A549 (cell line): Measurements from ENCODE around the gene FILIP1L. TPM values are rescaled to one million over a fixed set of nuclear protein-coding genes. Genes with fewer than 3 reads are reported as not detected.

Experiments
- ATAC-seq, 2 experiments: fragments of 200-7000 bp in 1 of 2; fragments of >200 bp in 1 of 2; cut with Nextera tagmentation in 1 of 2; cut with Tn5 transposase in 1 of 2; 3 replicates each; pipeline versions ENCODE4 v1.8.0 to v1.9.1; 2018 to 2020; ENCODE audit warnings: mild to moderate bottlenecking in 1 of 2, moderate library complexity in 1 of 2
- CTCF ChIA-PET: fragments of 300-600 bp; sonication (Branson Sonifier 250); formaldehyde crosslinking; extraction: SDS; loops from one replicate; lab custom pipeline; 2021; ENCODE audit warnings: antibody characterized with exemption, inconsistent platforms; lab: Yijun Ruan, JAX
- POLR2A ChIA-PET: fragments of 350-600 bp; formaldehyde crosslinking; extraction: SDS; loops from one replicate; lab custom pipeline; 2021; ENCODE audit warnings: antibody characterized with exemption, inconsistent platforms; lab: Yijun Ruan, JAX
- DNase-seq, 2 experiments: peaks; one replicate each; pipeline versions ENCODE4 v3.0.0 to v3.0.0-alpha.2; 2011 to 2016; ENCODE audit warnings: low read depth in 1 of 2, low spot score in 1 of 2
- FAIRE-seq: peaks from 2 replicates; lab custom pipeline; 2011; peaks lifted over from hg19 to GRCh38; lab: Jason Lieb, UNC
- H3K27ac ChIP-seq, 2 experiments: fragments of >200 bp; sonication (Bioruptor Twin); formaldehyde crosslinking; 3 replicates each; pipeline ENCODE4 v1.5.1; 2016 to 2017
- H3K4me1 ChIP-seq: fragments of >200 bp; sonication (Bioruptor Twin); formaldehyde crosslinking; 3 replicates; pipeline ENCODE4 v1.6.1; 2016
- H3K4me2 ChIP-seq: fragments of >200 bp; sonication (Bioruptor Twin); formaldehyde crosslinking; 3 replicates; pipeline ENCODE4 v1.6.1; 2016
- H3K4me3 ChIP-seq: fragments of >200 bp; sonication (Bioruptor Twin); formaldehyde crosslinking; 3 replicates; pipeline ENCODE4 v1.5.1; 2016
- H3K9me3 ChIP-seq: fragments of >200 bp; sonication (Bioruptor Twin); formaldehyde crosslinking; 3 replicates; pipeline ENCODE4 v1.6.1; 2016
- BHLHE40 ChIP-seq: IDR thresholded peaks from 2 replicates; pipeline ENCODE4 v1.6.1; 2012; ENCODE audit warnings: low read depth, low read length, inconsistent platforms
- CBX2 ChIP-seq: fragments of 200-600 bp; sonication (generic); IDR thresholded peaks from 2 replicates; pipeline ENCODE4 v1.6.1; 2016; ENCODE audit warnings: low read depth, mild to moderate bottlenecking, borderline replicate concordance
- CTCF ChIP-seq: fragments of >200 bp; sonication (Bioruptor Twin); formaldehyde crosslinking; IDR thresholded peaks from 3 replicates; pipeline ENCODE4 v1.5.1; 2016
- E2F6 ChIP-seq: IDR thresholded peaks from 2 replicates; pipeline ENCODE4 v1.6.1; 2012; ENCODE audit warnings: low read depth, borderline replicate concordance
- ELK1 ChIP-seq: fragments of 150-350 bp; IDR thresholded peaks from 2 replicates; pipeline ENCODE4 v1.6.1; 2014; ENCODE audit warnings: low read depth, mild to moderate bottlenecking, low read length
- HES2 ChIP-seq: fragments of >200 bp; sonication (Bioruptor Twin); formaldehyde crosslinking; IDR thresholded peaks from 2 replicates; pipeline ENCODE4 v1.6.1; 2016
- HOXB5 ChIP-seq: fragments of 250-450 bp; sonication (Bioruptor Pico); IDR thresholded peaks from 2 replicates; pipeline ENCODE4 v1.5.0; 2020; ENCODE audit warnings: mild to moderate bottlenecking, moderate library complexity
- JUN ChIP-seq, 2 experiments: fragments of >200 bp; sonication (Bioruptor Twin); formaldehyde crosslinking; IDR thresholded peaks; 2 replicates in 1 of 2; 3 replicates in 1 of 2; pipeline ENCODE4 v1.6.1; 2016 to 2017
- POLR2A ChIP-seq: IDR thresholded peaks from 2 replicates; pipeline ENCODE4 v1.6.1; 2012; ENCODE audit warnings: mild to moderate bottlenecking, low read length
- RARB ChIP-seq: fragments of 250-450 bp; sonication (Bioruptor Pico); IDR thresholded peaks from 2 replicates; pipeline ENCODE4 v1.8.0; 2021; ENCODE audit warnings: mild to moderate bottlenecking, moderate library complexity
- RCOR1 ChIP-seq: fragments of 150-350 bp; IDR thresholded peaks from 2 replicates; pipeline ENCODE4 v1.6.1; 2014; ENCODE audit warnings: antibody characterized with exemption, low read length, low read depth
- REST ChIP-seq: fragments of 200-600 bp; sonication (generic); IDR thresholded peaks from 2 replicates; pipeline ENCODE4 v1.6.1; 2016; ENCODE audit warnings: antibody characterized with exemption, mild to moderate bottlenecking, moderate library complexity
- SREBF2 ChIP-seq: fragments of 450-650 bp; IDR thresholded peaks from 2 replicates; pipeline ENCODE4 v1.6.1; 2014; ENCODE audit warnings: mild to moderate bottlenecking, moderate library complexity
- ZFP36 ChIP-seq: fragments of 450-650 bp; IDR thresholded peaks from 2 replicates; pipeline ENCODE4 v1.6.1; 2014; ENCODE audit warnings: borderline replicate concordance; ENCODE audit not compliant: partially characterized antibody
- ZNF302 ChIP-seq: fragments of 250-450 bp; sonication (Bioruptor Pico); IDR thresholded peaks from 2 replicates; pipeline ENCODE4 v1.9.0; 2021; ENCODE audit warnings: inconsistent platforms, mild to moderate bottlenecking, moderate library complexity
- ZSCAN20 ChIP-seq: fragments of 250-450 bp; sonication (Bioruptor Pico); IDR thresholded peaks from 2 replicates; pipeline ENCODE4 v1.8.0; 2022; ENCODE audit warnings: mild to moderate bottlenecking, moderate library complexity
- WGBS: methylation state at CpG from one replicate; pipeline ENCODE4 v1.1.6; 2017; ENCODE audit errors: missing lambda C conversion rate; 5-methylcytosine and 5-hydroxymethylcytosine counted together
- polyA plus RNA-seq, 4 experiments: library from polyadenylated mRNA; depleted of rRNA in 3 of 4; stranded (reverse); fragments of >200 nt; fragmentation: RNase III in 1 of 4; extraction: RNeasy Plus Mini Kit Qiagen cat#74134 plus additional on column Dnase treatment in 1 of 4; gene quantifications; 2 replicates in 3 of 4; 3 replicates in 1 of 4; pipeline ENCODE4 v1.2.3, GENCODE V29; 2011 to 2017

FILIP1L gene
- polyA plus RNA-seq, 2 of the 4 experiments (the other 2 are of a cell fraction): 0.19 to 0.45 TPM

GRCh38 chr3:100075196-100075595 lies 39.1 kb downstream of the FILIP1L start (continued):
- TF ChIP-seq CTCF: no peak
- TF ChIP-seq CBX2: no peak
- TF ChIP-seq HOXB5 (CRISPR knock-in tag): no peak

- no peak for ATAC-seq
- no peak for FAIRE-seq
- DNase-seq: no peak
These were observed 40.5 kb downstream of the FILIP1L start for GRCh38 chr3:100073714-100074307.

GRCh38 chr3:100073049-100073713 lies 41.1 kb downstream of the FILIP1L start:
- Histone ChIP-seq H3K4me2 (no peak overlapping the region), H3K27ac (no peak overlapping the region), H3K9me3 (peaks cover 10% of the 10 kb centered on the region), H3K4me3 (no peak overlapping the region), H3K4me1 (peaks cover 13% of the 10 kb centered on the region; the same call in 2 of the 3 replicates)
- no peak for TF ChIP-seq RCOR1
- no peak for TF ChIP-seq JUN (IDR thresholded peaks at IDR 0.05)
- no peak for TF ChIP-seq ELK1
- TF ChIP-seq SREBF2: no peak
- WGBS: 56% methylated on average over 1 of the region's 1 CpG
- ATAC-seq (no peak), FAIRE-seq (no peak), DNase-seq (no peak)
- ChIA-PET CTCF (interaction anchor here (0.6 to 1.2 kb wide), 3 partner anchors 17 to 229 kb away, joined by 3 to 4 read pairs (median 3); no protein-coding TSS in a partner anchor), POLR2A (no interaction called here)

More at GRCh38 chr3:100073714-100074307, 40.5 kb downstream of the FILIP1L start:
- Histone ChIP-seq H3K4me2 (no peak overlapping the region), H3K9me3 (peaks cover 7% of the 10 kb centered on the region; the same call in 2 of the 3 replicates), H3K4me1 (peaks cover 13% of the 10 kb centered on the region; the same call in 2 of the 3 replicates), H3K27ac (no peak overlapping the region), H3K4me3 (no peak overlapping the region)
- CTCF ChIA-PET: interaction anchor here (0.6 to 1.3 kb wide), 4 partner anchors 12 to 230 kb away, joined by 3 to 4 read pairs (median 3); no protein-coding TSS in a partner anchor
- POLR2A ChIA-PET: no interaction called here
- TF ChIP-seq RARB (CRISPR knock-in tag) (no peak), REST (no peak), ZSCAN20 (CRISPR knock-in tag) (no peak), ZFP36 (no peak), BHLHE40 (no peak), E2F6 (no peak), HES2 (no peak), POLR2A (no peak), ZNF302 (CRISPR knock-in tag) (no peak)
- WGBS: 96% methylated on average over 10 of the region's 10 CpGs
